NOMO-1 treated with dmso at 0.1 percent for 144 hours (cell line): ENCODE measurements around the gene EXD3.
"Not testable (repeated sequence)": the region's sequence is repeated elsewhere in the genome, so short reads cannot be mapped to it uniquely, and the experiment has no call there.

Experiments
- DNase-seq: peaks from one replicate; lab custom pipeline; 2025; ENCODE audit not compliant: unreplicated experiment; lab: John Stamatoyannopoulos, UW

Gene EXD3, protein sequence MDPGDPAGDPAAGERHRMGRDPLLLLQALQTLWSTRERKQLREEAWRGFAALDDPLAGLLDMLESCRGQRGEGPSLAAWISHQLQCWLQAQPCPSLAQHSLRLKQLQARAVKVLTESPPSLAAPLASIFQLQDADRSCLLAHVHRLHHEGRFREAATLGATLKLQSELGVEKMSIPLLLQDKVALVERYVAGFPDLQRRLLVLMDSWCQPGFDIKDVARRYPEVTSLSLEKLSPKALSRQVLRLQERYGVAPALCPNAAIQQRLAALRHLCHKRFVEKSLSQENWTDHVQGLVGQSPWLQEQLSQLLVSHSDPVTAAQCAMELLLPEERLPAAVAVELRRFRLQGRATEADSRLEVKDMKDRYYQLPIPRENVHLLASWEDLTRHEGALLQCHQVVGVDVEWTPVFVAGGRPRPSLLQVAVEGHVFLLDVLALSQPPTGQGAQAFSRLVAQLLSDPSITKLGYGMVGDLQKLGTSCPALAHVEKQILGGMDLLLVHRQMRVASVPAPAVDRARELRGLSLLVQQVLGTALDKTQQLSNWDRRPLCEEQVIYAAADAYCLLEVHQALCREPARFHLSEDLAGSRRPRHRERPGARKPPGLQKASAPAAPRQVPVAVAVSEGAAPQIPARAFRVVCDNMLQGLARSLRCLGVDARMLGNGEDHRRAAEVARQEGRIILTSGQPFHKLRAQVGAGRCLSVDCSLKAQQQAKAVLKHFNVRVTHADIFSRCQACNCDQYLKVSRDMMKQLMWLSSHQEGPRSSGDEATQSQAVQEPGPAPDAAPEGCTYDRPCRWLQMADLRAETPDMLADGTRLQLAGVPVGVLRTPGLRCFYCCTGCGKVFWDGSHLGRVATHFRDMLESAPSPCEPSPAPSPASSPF

GRCh38 chr9:137422604-137423513 lies at the start of gene EXD3, which contains the start of gene NOXA1:
EXD3 (minus strand) TSS chr9:137423162; CDS start chr9:137395357, 27,805 bp downstream.
NOXA1 (plus strand) TSS chr9:137423393; CDS start chr9:137423530, 137 bp downstream.
- peak; percentile 91 for DNase-seq

DNA sequence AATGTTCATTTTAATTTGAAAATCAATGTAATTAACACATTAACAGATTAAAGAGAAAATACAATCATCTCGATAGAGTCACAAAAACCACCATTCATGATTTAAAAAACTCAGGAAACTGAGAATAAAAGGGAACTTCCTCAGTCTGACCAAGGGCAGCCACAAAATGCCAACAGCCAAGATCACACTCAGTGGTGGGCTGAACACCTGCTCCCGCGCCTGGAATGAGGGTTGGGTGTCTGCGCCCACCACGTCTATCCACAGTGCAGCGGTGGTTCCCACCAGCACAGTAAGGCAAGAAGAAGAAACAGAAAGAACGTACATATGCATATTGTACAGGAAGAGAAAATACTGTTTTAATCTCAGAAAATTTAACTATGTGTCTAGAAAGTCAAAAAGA lies 47.8 kb upstream of the EXD3 start:
- DNase-seq: no peak

DNA sequence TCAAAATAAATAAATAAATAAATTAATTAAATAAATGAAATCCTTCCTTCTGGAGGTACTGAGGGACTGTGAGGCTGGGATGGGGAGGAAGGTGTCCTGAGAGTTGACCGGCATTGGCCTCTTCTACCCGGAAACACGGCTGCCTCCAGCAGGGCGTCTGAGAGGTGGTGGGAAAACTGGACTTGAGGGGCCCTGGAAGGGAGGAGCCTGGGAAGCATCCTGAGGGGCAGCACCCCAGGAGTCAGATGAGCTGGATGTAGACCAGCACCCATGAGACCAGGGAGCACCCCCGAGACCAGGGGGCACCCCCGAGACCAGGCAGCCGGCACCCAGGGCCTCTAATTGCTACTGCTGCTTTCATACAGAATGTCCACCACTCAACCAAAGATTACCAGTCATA lies 44.9 kb upstream of the EXD3 start:
- DNase-seq: no peak

DNA sequence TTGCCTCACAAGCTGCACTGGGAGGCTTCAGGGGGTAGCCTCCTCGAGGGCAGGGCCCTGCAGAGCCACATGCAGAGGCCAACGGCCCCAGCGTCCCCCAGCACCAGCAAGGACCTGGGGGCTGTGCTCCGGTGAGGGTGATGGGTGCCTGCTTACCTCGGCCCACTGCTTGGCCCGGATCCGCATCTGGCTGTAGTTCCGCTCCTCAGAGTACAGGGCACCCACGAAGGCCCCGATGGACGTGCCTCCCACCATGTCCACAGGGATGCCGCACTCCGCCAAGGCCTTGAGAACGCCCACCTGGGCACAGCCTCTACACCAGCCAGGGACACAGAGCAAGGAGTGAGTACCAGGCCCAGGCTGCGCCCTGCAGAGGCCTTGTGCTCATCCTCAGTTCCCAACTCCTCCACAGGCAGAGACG lies 44.2 kb upstream of the EXD3 start:
- no peak for DNase-seq

GRCh38 chr9:137466389-137467085 lies 43.6 kb upstream of the EXD3 start:
- not testable (repeated sequence) for DNase-seq

DNA sequence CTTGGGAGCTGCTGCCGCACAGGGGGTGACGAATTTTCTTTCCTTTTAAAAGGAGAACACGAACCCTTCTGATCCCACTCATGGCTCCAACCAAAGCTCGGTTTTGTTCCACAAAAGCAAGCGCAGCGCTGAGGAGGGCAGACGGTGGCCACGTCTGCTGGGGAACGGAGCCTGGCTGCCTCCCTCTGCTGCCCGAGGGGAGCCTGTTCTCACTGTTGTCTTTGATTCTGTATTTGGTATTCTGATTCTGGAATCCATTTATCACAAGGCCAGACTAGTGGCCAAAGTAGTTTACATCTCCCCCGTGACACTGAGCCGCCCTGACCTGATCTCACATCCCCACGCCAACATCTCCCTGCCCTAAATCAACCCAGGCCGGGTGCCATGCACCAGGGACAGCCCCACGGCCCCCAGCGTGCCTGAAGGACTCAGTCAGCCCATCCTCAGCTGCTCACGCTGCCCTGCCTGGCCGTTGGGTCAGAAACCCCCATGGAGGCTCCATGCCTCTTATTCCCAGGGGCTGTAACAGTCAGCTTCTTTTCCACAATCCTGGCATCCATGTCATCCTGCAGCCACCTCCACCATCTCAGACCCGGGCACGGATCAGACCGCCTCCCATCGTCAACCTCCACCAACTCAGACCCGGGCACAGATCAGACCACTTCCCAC lies 42.9 kb upstream of the EXD3 start:
- no peak for DNase-seq

GRCh38 chr9:137465000-137465719 lies 42.2 kb upstream of the EXD3 start:
- DNase-seq: no peak

DNA sequence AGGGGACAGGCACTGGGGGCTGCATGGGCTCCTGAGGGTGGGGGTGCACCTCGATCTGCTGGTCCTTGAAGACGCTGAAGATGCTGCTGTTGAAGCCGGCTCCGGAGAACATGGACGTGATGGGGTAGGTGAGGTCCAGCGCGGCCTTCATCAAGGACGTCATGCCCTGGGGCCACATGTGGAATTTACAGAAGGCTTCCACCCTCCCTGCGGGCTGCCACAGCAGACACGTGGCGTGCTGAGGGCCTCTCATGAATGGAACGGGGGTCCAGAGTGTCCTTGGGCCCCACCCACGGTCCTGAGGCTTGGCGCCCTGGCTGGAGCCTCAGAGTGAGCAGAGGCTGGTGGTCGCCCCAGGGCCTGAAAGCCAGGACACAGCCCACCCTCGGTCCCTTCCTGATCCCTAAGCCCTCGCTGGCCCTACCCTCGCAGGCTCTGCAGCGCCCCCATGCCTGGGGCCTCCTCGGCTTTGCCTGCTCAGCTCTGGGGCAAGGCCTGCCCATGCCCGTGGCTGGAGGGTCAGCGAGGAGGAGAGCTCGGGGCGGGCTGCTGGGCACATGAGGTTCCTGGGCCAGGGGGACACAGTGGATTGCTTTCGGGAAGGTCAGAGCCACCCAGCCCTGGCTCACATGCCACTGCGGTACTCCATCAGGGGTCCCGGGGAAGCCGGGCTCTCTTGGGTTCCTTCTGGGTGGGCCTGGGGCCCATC lies 41.5 kb upstream of the EXD3 start:
- no peak for DNase-seq

DNA sequence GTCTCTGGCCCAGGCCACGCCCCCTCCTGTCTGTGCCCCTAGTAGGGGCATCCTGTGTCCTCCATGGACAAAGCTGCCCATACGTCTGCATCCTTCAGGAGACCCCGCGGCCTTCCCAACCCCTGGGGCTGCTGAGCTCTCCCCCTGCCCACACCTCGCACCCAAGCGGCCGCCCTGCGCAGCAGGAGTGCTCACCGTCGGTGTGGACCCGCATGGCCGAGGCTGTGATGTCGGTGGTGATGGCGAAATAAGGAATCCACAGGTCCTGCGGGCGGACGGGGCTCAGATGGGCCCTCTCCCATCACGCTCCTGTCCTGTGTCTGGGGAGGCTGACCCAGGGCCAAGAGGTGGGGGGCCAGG lies 40.9 kb upstream of the EXD3 start:
- no peak for DNase-seq

DNA sequence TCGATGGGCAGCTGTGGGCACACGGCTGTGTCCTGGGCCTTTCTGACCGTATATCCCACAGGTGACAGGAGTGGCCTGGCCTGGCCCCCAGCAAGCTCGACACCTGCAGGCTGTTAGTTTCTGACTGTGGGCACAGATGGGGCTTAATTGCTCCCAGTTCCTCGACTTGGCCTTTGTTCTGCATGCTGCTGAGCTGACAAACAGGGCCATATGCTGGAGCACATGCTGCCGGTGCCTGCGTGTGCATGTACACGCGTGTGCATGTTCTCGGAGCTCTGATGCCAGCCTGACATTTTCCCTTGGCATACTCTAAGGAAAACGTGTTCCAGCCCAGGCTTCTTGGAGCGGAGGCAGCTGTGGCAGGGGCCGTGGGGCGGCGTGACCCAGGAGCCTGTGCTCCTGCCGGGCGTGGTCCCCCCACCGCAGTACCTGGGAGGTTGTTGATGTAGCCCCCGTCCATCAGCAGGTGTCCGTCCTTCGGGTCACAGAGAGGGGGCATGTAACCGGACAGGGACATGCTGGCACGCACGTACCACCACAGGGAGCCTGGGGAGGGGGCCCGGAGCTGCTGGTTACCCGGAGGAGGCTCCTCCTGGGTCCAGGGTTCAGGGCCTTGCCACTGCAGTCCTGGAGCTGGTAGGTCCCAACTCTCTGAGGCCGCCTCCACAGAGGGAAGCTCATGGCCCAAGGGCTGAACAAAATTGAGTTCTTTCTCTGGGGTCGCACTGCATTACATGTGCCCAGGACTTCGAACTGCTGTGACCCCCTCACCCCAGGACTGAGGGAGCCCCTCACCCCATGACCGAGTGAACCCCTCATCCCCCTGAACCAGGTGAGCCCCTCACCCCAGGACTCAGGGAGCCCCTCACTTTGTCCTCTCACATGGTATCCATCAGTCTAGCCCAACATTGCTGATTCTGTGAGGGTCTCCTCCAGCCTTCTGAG lies 40.3 kb upstream of the EXD3 start:
- no peak for DNase-seq

DNA sequence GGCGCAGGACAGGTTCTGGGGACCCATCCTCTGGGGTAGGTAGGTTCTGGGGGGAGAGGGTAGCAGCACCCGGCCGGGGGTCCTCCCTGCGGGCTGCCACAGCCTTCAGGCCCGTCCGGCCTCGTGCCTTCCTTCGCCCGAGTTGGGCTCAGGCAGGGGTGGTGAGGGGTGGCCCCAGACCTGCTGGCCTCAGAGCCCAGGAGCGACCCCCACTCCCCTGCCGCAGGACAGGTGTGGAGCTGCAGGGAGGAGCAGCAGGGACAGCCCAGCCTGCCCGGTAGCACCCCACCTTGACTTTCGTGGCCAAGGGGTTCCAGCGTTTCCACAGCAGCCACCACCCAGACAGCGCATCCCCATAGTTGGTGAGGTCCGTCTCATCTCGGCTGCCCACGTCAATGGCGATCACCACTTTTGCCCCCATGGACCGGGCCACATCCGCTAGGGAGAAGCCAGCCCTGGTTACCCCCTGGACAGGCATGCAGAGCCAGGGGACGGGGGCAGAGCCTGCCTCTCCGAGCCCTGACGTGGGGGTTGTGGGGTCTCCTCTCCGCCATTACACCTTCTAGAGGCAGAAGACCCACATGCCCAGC lies 39.5 kb upstream of the EXD3 start:
- DNase-seq: no peak

GRCh38 chr9:137461663-137462395 lies 38.9 kb upstream of the EXD3 start:
- peak; percentile 51 for DNase-seq

- DNase-seq: no peak
These were observed 38.3 kb upstream of the EXD3 start for GRCh38 chr9:137461316-137461662.

- no peak for DNase-seq
These were observed 37.7 kb upstream of the EXD3 start for GRCh38 chr9:137460363-137461315.

- DNase-seq: no peak
These were observed 36.8 kb upstream of the EXD3 start for GRCh38 chr9:137459601-137460362.
